ENCODE data around the gene SRC.

- TF ChIP-seq CTCF (IDR thresholded peaks at IDR 0.05) (no peak), EP300 (IDR thresholded peaks at IDR 0.05) (no peak)
These were observed 85.8 kb downstream of the SRC start for GRCh38 chr20:37431786-37432185.

Measured in tibial nerve (tissue), 4 donors.